ENCODE results near the gene VTI1A. TPM values are rescaled to one million over a fixed set of nuclear protein-coding genes. Genes with fewer than 3 reads are reported as not detected.

The VTI1A gene
- total and polyA plus RNA-seq, 2 of the 8 experiments (the other 6 are each of a cell fraction or from before 2014, with no cell fraction given), result 6.0 to 20.0 TPM

DNA sequence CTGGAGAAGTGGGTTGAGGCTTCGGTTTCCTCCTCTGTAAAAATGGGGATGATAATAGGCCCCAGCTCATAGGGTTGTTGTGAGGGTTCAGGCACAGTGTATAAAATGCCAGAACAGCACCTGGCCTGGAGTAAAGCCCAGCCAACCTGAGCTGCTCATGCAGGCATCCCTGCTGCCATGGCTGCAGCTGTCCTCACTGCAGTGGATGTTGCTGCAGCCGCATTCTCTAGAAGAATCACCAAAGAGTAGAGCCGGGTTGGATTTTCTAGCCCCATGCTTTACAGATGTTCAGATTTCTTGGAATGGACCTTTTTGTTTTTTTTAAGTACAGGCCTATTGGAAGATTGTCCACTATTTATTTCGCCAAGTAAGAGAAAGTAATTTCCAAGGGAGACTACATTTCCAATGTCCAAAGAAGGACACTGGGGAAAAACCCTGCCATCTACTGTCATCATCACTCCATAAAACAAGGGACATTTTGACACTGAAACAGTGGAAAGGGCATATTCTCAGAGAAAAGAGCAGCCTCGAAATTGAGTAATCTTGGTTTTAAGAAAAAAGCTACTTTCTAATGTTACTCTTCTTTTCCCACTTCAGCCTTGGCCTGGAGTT is 355.5 kb downstream of the VTI1A start:
- H4K91ac ChIP-seq (replicated peaks; ENCODE audit: insufficient read length, low read length), result no peak overlapping the region
- no peaks in the 10 kb centered on the region for H3K9me3 ChIP-seq (ENCODE audit: insufficient read depth in 2 of 2, low read depth in 1 of 2, low read length in 1 of 2)
- H3K56ac ChIP-seq (replicated peaks; ENCODE audit: insufficient read length, low read depth, low read length), result no peak overlapping the region
- no peaks in the 10 kb centered on the region for H4K20me1 ChIP-seq (replicated peaks in 1 of 2; ENCODE audit: control insufficient read depth in 1 of 2, insufficient read depth in 2 of 2, low read length in 2 of 2)
- no peak overlapping the region for H3K27ac ChIP-seq (ENCODE audit: low read depth, low read length)
- H2BK120ac ChIP-seq (replicated peaks; ENCODE audit: low read depth, low read length), result no peak overlapping the region
- H4K8ac ChIP-seq (ENCODE audit: extremely low read depth, insufficient read depth, low read length), result no peak overlapping the region
- peaks cover 9 to 15% (median 15%) of the 10 kb centered on the region in 4 experiments for H3K4me1 ChIP-seq (replicated peaks in 1 of 4; ENCODE audit: control insufficient read depth in 3 of 4, insufficient read depth in 4 of 4, low read length in 3 of 4)
- no peak overlapping the region for H2AFZ ChIP-seq (ENCODE audit: low read length)
- H3K36me3 ChIP-seq (ENCODE audit: control insufficient read depth in 2 of 4, insufficient read depth in 4 of 4, low read length in 3 of 4), result no peaks in the 10 kb centered on the region; a peak in 1 of 8 replicates
- no peak overlapping the region for H2BK12ac ChIP-seq (ENCODE audit: low read depth, low read length)
- no peak overlapping the region for H3K23ac ChIP-seq (ENCODE audit: insufficient read length)
- TF ChIP-seq, protein P1, sequence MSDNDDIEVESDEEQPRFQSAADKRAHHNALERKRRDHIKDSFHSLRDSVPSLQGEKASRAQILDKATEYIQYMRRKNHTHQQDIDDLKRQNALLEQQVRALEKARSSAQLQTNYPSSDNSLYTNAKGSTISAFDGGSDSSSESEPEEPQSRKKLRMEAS (IDR thresholded peaks at IDR 0.05), result no peak
- TF ChIP-seq BCL11A (IDR thresholded peaks at IDR 0.05; ENCODE audit: low read depth in 2 of 2, low read length in 2 of 2) (no peak), SIX5 (IDR thresholded peaks at IDR 0.05; ENCODE audit: low read depth, low read length) (no peak), RNF2 (IDR thresholded peaks at IDR 0.05; ENCODE audit: borderline replicate concordance, low read depth, low read length, missing control alignments, poor library complexity, severe bottlenecking) (no peak), TBP (IDR thresholded peaks at IDR 0.05; ENCODE audit: low read depth, low read length) (no peak), CBX5 (IDR thresholded peaks at IDR 0.05; ENCODE audit: low read depth, low read length) (no peak)
- TF ChIP-seq, protein P2, sequence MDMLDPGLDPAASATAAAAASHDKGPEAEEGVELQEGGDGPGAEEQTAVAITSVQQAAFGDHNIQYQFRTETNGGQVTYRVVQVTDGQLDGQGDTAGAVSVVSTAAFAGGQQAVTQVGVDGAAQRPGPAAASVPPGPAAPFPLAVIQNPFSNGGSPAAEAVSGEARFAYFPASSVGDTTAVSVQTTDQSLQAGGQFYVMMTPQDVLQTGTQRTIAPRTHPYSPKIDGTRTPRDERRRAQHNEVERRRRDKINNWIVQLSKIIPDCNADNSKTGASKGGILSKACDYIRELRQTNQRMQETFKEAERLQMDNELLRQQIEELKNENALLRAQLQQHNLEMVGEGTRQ (IDR thresholded peaks at IDR 0.05; ENCODE audit: low read length), result no peak
- no peak overlapping the region for H3K18ac ChIP-seq (ENCODE audit: extremely low read depth, low read length)
- 89% methylated on average over 5 of the region's 5 CpGs; no CpG with 5 or more reads in 1 of the 2 experiments for WGBS, 2 experiments (ENCODE audit: extremely low coverage in 1 of 2, insufficient coverage in 1 of 2, insufficient read length in 1 of 2, insufficient replicate concordance in 2 of 2, low coverage in 1 of 2, low lambda C conversion rate in 2 of 2, missing lambda C conversion rate in 1 of 2)
- no peak overlapping the region for H3K14ac ChIP-seq (ENCODE audit: insufficient read length)
- no peaks in the 10 kb centered on the region for H3K79me1 ChIP-seq (ENCODE audit: low read depth, low read length)
- no peak overlapping the region for H2BK15ac ChIP-seq (ENCODE audit: low read length)
- no peaks in the 10 kb centered on the region for H3K79me2 ChIP-seq (ENCODE audit: control insufficient read depth in 1 of 2, insufficient read depth in 2 of 2, low read length in 2 of 2)
- H2AK5ac ChIP-seq (ENCODE audit: low read depth, low read length), result peak overlapping the region; percentile 75; the same call in 1 of the 2 replicates
- H4K5ac ChIP-seq (ENCODE audit: insufficient read length, low read depth, low read length), result no peak overlapping the region
- FAIRE-seq (no peak), DNase-seq (ENCODE audit: low read depth in 1 of 2, low spot score in 2 of 2) (peak in 1 of 2 experiments; percentile 35)
- no peaks in the 10 kb centered on the region for H3K23me2 ChIP-seq (ENCODE audit: low read depth, low read length)
- no peak overlapping the region for H3K4ac ChIP-seq (replicated peaks; ENCODE audit: insufficient read length, low read depth, low read length)
- no peak overlapping the region for H2BK20ac ChIP-seq (ENCODE audit: low read length)
- no peak overlapping the region for H2BK5ac ChIP-seq (ENCODE audit: low read depth, low read length)
- ChIA-PET CTCF (ENCODE audit: partially characterized antibody) (interaction anchor here (0.8 kb wide), 1 partner anchor 105 kb away, joined by 3 read pairs; no protein-coding TSS in a partner anchor), POLR2A (ENCODE audit: partially characterized antibody) (interaction anchor here (0.6 to 1.1 kb wide), 2 partner anchors 30 to 271 kb away, joined by 3 to 5 read pairs; no protein-coding TSS in a partner anchor)
- no peaks in the 10 kb centered on the region for H3K27me3 ChIP-seq (replicated peaks in 1 of 4; ENCODE audit: control insufficient read depth in 3 of 4, extremely low read depth in 1 of 4, insufficient read depth in 3 of 4, low read length in 3 of 4)
- no peak overlapping the region for H3K4me2 ChIP-seq (ENCODE audit: insufficient read depth in 1 of 2, low read depth in 2 of 2, low read length in 2 of 2)
- H3K9ac ChIP-seq (replicated peaks in 1 of 4; ENCODE audit: extremely low read depth in 1 of 4, low read depth in 3 of 4, low read length in 3 of 4), result no peak overlapping the region
- no peak overlapping the region for H3K4me3 ChIP-seq (ENCODE audit: extremely low read depth in 1 of 4, insufficient read depth in 2 of 4, low read depth in 3 of 4, low read length in 4 of 4)
